Peyer's patch (tissue), 4 donors: Measurements from ENCODE around the gene LBH. TPM values are rescaled to one million over a fixed set of nuclear protein-coding genes. Genes with fewer than 3 reads are reported as not detected.

Source experiments
- DNase-seq, 3 donors: peaks; one replicate each; pipeline ENCODE4 v3.0.0-alpha.2; 2017 to 2019
- H3K27ac ChIP-seq, 4 donors: fragments of 200-600 bp; sonication (generic); one replicate each; pipeline ENCODE4 v1.5.1; 2016 to 2019
- H3K27me3 ChIP-seq, 2 donors: fragments of 200-600 bp; sonication (generic); one replicate each; pipeline ENCODE4 v1.5.1; 2019
- H3K36me3 ChIP-seq, 3 donors: fragments of 200-600 bp; sonication (generic); one replicate each; pipeline ENCODE4 v1.5.1; 2016 to 2019
- H3K4me1 ChIP-seq, 4 donors: fragments of 200-600 bp; sonication (generic); one replicate each; pipeline ENCODE4 v1.5.1; 2016 to 2019
- H3K4me3 ChIP-seq, 4 donors: fragments of 200-600 bp; sonication (generic); 1 replicate in 3 of 4; 2 replicates in 1 of 4; pipeline ENCODE4 v1.5.1; 2016 to 2019; ENCODE audit warnings: mild to moderate bottlenecking in 1 of 4
- H3K9me3 ChIP-seq, 4 donors: fragments of 200-600 bp; sonication (generic); one replicate each; pipeline ENCODE4 v1.5.1; 2016 to 2019; ENCODE audit warnings: mild to moderate bottlenecking in 1 of 4
- CTCF ChIP-seq, 6 experiments: fragments of 450-650 bp in 4 of 6; fragments of 200-600 bp in 2 of 6; sonication (generic) in 1 of 6; IDR thresholded peaks; one replicate each; pipeline ENCODE4 v1.5.1; 2017 to 2019; ENCODE audit warnings: antibody characterized with exemption in 6 of 6, mild to moderate bottlenecking in 3 of 6, moderate library complexity in 1 of 6
- POLR2A ChIP-seq, 2 donors: fragments of 450-650 bp; IDR thresholded peaks; one replicate each; pipeline ENCODE4 v1.5.1; 2017; ENCODE audit warnings: antibody characterized with exemption in 2 of 2, mild to moderate bottlenecking in 2 of 2, moderate library complexity in 2 of 2
- total RNA-seq, 4 donors: library from RNA; depleted of rRNA; stranded (reverse); fragments of >200 nt; gene quantifications; one replicate each; pipeline ENCODE4 v1.1.0, GENCODE V29; 2016

LBH gene
- total RNA-seq, 4 donors from 2014 or later = 10.9 to 44.6 (median 14.8) TPM

GRCh38 chr2:30221531-30221930 is 9.8 kb upstream of the LBH start:
- TF ChIP-seq CTCF (IDR thresholded peaks at IDR 0.05) (no peak), POLR2A (IDR thresholded peaks at IDR 0.05) (no peak)
- DNase-seq = no peak
- Histone ChIP-seq H3K9me3 (no peaks in the 10 kb centered on the region), H3K4me1 (peaks cover 0 to 35% (median 22%) of the 10 kb centered on the region in 4 donors), H3K4me3 (no peak overlapping the region), H3K27ac (no peak overlapping the region), H3K27me3 (no peaks in the 10 kb centered on the region), H3K36me3 (no peaks in the 10 kb centered on the region)

- Histone ChIP-seq H3K27me3 (no peaks in the 10 kb centered on the region), H3K27ac (no peak overlapping the region), H3K9me3 (no peaks in the 10 kb centered on the region), H3K4me3 (no peak overlapping the region), H3K4me1 (peaks cover 0 to 35% (median 22%) of the 10 kb centered on the region in 4 donors), H3K36me3 (no peaks in the 10 kb centered on the region)
- TF ChIP-seq CTCF (IDR thresholded peaks at IDR 0.05) (no peak), POLR2A (IDR thresholded peaks at IDR 0.05) (no peak)
- DNase-seq = no peak
Observed at GRCh38 chr2:30222031-30222430, 9.3 kb upstream of the LBH start.

GRCh38 chr2:30222636-30223360 is 8.5 kb upstream of the LBH start:
- Histone ChIP-seq H3K27ac (peak overlapping the region in 3 of 4 donors; percentile 54 to 91 (median 82)), H3K27me3 (no peaks in the 10 kb centered on the region), H3K4me1 (peaks cover 0 to 35% (median 20%) of the 10 kb centered on the region in 4 donors), H3K4me3 (no peak overlapping the region), H3K36me3 (no peaks in the 10 kb centered on the region), H3K9me3 (no peaks in the 10 kb centered on the region)
- TF ChIP-seq POLR2A (IDR thresholded peaks at IDR 0.05) (no peak), CTCF (IDR thresholded peaks at IDR 0.05) (no peak)
- DNase-seq = no peak

GRCh38 chr2:30223413-30223874 is 7.9 kb upstream of the LBH start:
- Histone ChIP-seq H3K36me3 (no peaks in the 10 kb centered on the region), H3K9me3 (no peaks in the 10 kb centered on the region), H3K4me3 (no peak overlapping the region), H3K27me3 (no peaks in the 10 kb centered on the region), H3K27ac (peak overlapping the region; percentile 78 to 91 (median 82)), H3K4me1 (peaks cover 0 to 29% (median 19%) of the 10 kb centered on the region in 4 donors)
- DNase-seq = peak in 2 of 3 donors; percentile 73 to 74
- TF ChIP-seq POLR2A (IDR thresholded peaks at IDR 0.05) (no peak), CTCF (IDR thresholded peaks at IDR 0.05) (no peak)

GRCh38 chr2:30224151-30224550 is 7.2 kb upstream of the LBH start:
- peak in 1 of 3 donors; percentile 41 for DNase-seq
- H3K27ac ChIP-seq = peak overlapping the region; percentile 78 to 91 (median 82)

More at GRCh38 chr2:30224151-30224550, 7.2 kb upstream of the LBH start:
- Histone ChIP-seq H3K4me1 (peaks cover 0 to 29% (median 19%) of the 10 kb centered on the region in 4 donors), H3K4me3 (peak overlapping the region in 1 of 4 donors; percentile 7), H3K9me3 (no peaks in the 10 kb centered on the region), H3K27me3 (no peaks in the 10 kb centered on the region), H3K36me3 (no peaks in the 10 kb centered on the region)
- no peak for TF ChIP-seq CTCF (IDR thresholded peaks at IDR 0.05)
- TF ChIP-seq POLR2A (IDR thresholded peaks at IDR 0.05) = no peak
